Neuronal stem cell (in vitro differentiated cells): Measurements from ENCODE around the gene EFNA5.

Experiments
- DNase-seq: peaks from one replicate; pipeline ENCODE4 v3.0.0-alpha.2; 2013; ENCODE audit warnings: low spot score
- H2AFZ ChIP-seq: one replicate; pipeline ENCODE4 v1.6.1; 2013; ENCODE audit warnings: mild to moderate bottlenecking, low read length, inconsistent platforms
- H2AK5ac ChIP-seq: 2 replicates; pipeline ENCODE4 v1.6.1; 2013; ENCODE audit warnings: low read depth, mild to moderate bottlenecking, inconsistent platforms, low read length, moderate library complexity, mixed read lengths
- H2BK120ac ChIP-seq: 2 replicates; pipeline ENCODE4 v1.6.1; 2013; ENCODE audit warnings: low read depth, mild to moderate bottlenecking, inconsistent platforms, low read length, moderate library complexity, mixed read lengths
- H2BK12ac ChIP-seq: one replicate; pipeline ENCODE4 v1.6.1; 2013; ENCODE audit warnings: low read length, inconsistent platforms
- H2BK15ac ChIP-seq: 2 replicates; pipeline ENCODE4 v1.6.1; 2013; ENCODE audit warnings: mild to moderate bottlenecking, low read length, inconsistent platforms, mixed read lengths
- H2BK5ac ChIP-seq: one replicate; pipeline ENCODE4 v1.6.1; 2013; ENCODE audit warnings: inconsistent platforms, mild to moderate bottlenecking, low read length, moderate library complexity
- H3K14ac ChIP-seq: one replicate; pipeline ENCODE4 v1.6.1; 2013; ENCODE audit warnings: low read length, inconsistent platforms
- H3K18ac ChIP-seq: 2 replicates; pipeline ENCODE4 v1.6.1; 2013; ENCODE audit warnings: low read length, inconsistent platforms
- H3K23ac ChIP-seq: 2 replicates; pipeline ENCODE4 v1.6.1; 2013; ENCODE audit warnings: low read depth, mild to moderate bottlenecking, mixed read lengths, low read length, inconsistent platforms; ENCODE audit not compliant: poor library complexity
- H3K27ac ChIP-seq: replicated peaks from 3 replicates; pipeline ENCODE4 v1.5.1; 2013; ENCODE audit warnings: low read length, inconsistent platforms
- H3K27me3 ChIP-seq, 3 experiments: 2 replicates each; pipeline ENCODE4 v1.6.1; 2013; ENCODE audit warnings: low read length in 3 of 3, mild to moderate bottlenecking in 2 of 3, inconsistent platforms in 1 of 3, low read depth in 1 of 3, mixed read lengths in 1 of 3, moderate library complexity in 1 of 3; ENCODE audit not compliant: control insufficient read depth in 3 of 3, insufficient read depth in 3 of 3
- H3K36me3 ChIP-seq, 2 donors: replicated peaks in 1 of 2; 2 replicates each; pipeline ENCODE4 v1.6.1; 2013; ENCODE audit warnings: low read length in 2 of 2; ENCODE audit not compliant: control insufficient read depth in 2 of 2, insufficient read depth in 2 of 2
- H3K4ac ChIP-seq: 2 replicates; pipeline ENCODE4 v1.6.1; 2013; ENCODE audit warnings: inconsistent platforms, mild to moderate bottlenecking, low read length, moderate library complexity
- H3K4me1 ChIP-seq, 2 donors: 1 replicate in 1 of 2; 2 replicates in 1 of 2; pipeline ENCODE4 v1.6.1; 2013; ENCODE audit warnings: low read length in 2 of 2, low read depth in 1 of 2; ENCODE audit not compliant: control insufficient read depth in 2 of 2, insufficient read depth in 1 of 2
- H3K4me2 ChIP-seq: one replicate; pipeline ENCODE4 v1.6.1; 2013; ENCODE audit warnings: mild to moderate bottlenecking, low read length, inconsistent platforms; ENCODE audit not compliant: insufficient read depth, poor library complexity, severe bottlenecking
- H3K4me3 ChIP-seq, 2 donors: 2 replicates each; pipeline ENCODE4 v1.5.1; 2013; ENCODE audit warnings: low read length in 2 of 2, mild to moderate bottlenecking in 2 of 2, inconsistent platforms in 1 of 2, moderate library complexity in 1 of 2
- H3K79me1 ChIP-seq: one replicate; pipeline ENCODE4 v1.6.1; 2013; ENCODE audit warnings: low read depth, mild to moderate bottlenecking, inconsistent platforms, low read length, moderate library complexity
- H3K9ac ChIP-seq: one replicate; pipeline ENCODE4 v1.6.1; 2013; ENCODE audit warnings: mild to moderate bottlenecking, low read depth, low read length, inconsistent platforms; ENCODE audit not compliant: poor library complexity
- H3K9me3 ChIP-seq, 2 donors: replicated peaks in 1 of 2; 2 replicates each; pipeline versions ENCODE3 to v1.6.1; 2013; ENCODE audit warnings: low read length in 2 of 2, mild to moderate bottlenecking in 2 of 2, inconsistent platforms in 1 of 2, low read depth in 1 of 2, mixed read lengths in 1 of 2, moderate library complexity in 1 of 2; ENCODE audit not compliant: control insufficient read depth in 2 of 2, insufficient read depth in 1 of 2
- H4K8ac ChIP-seq: one replicate; pipeline ENCODE4 v1.6.1; 2013; ENCODE audit warnings: low read depth, mild to moderate bottlenecking, inconsistent platforms, low read length, moderate library complexity
- H4K91ac ChIP-seq: one replicate; pipeline ENCODE4 v1.6.1; 2013; ENCODE audit warnings: low read length, low read depth, mild to moderate bottlenecking, inconsistent platforms; ENCODE audit not compliant: poor library complexity
- WGBS, 2 donors: extraction: QIAGEN DNeasy Blood & Tissue Kit; methylation state at CpG; one replicate each; pipeline ENCODE4 v1.1.7; 2013; ENCODE audit warnings: missing lambda C conversion rate in 2 of 2, mixed read lengths in 1 of 2; ENCODE audit not compliant: insufficient read length in 2 of 2, insufficient replicate concordance in 1 of 2; ENCODE audit errors: extremely low coverage in 2 of 2; 5-methylcytosine and 5-hydroxymethylcytosine counted together

The EFNA5 gene

GRCh38 chr5:107646418-107646817 lies 24.3 kb downstream of the EFNA5 start:
- no peak overlapping the region for H3K4me3 ChIP-seq
- H3K4ac ChIP-seq, result no peak overlapping the region
- no peak overlapping the region for H3K27ac ChIP-seq
- H2AFZ ChIP-seq, result no peak overlapping the region
- H4K8ac ChIP-seq, result no peak overlapping the region
- no peak overlapping the region for H3K4me2 ChIP-seq
- no peak overlapping the region for H3K9ac ChIP-seq
- no peaks in the 10 kb centered on the region for H3K79me1 ChIP-seq
- no peak overlapping the region for H3K18ac ChIP-seq
- no peak overlapping the region for H4K91ac ChIP-seq
- no peaks in the 10 kb centered on the region for H3K27me3 ChIP-seq
- H2BK120ac ChIP-seq, result no peak overlapping the region
- no peak overlapping the region for H2AK5ac ChIP-seq
- no peak overlapping the region for H2BK15ac ChIP-seq
- peaks cover 4 to 9% of the 10 kb centered on the region in 2 donors for H3K4me1 ChIP-seq
- H3K36me3 ChIP-seq, result peaks cover 0 to 43% of the 10 kb centered on the region in 2 donors
- no peak overlapping the region for H2BK5ac ChIP-seq
- DNase-seq, result no peak
- no peak overlapping the region for H2BK12ac ChIP-seq
- no peak overlapping the region for H3K14ac ChIP-seq
- H3K23ac ChIP-seq, result no peak overlapping the region
- no peaks in the 10 kb centered on the region for H3K9me3 ChIP-seq

- Histone ChIP-seq H2AFZ (no peak overlapping the region), H3K36me3 (peaks cover 0 to 47% of the 10 kb centered on the region in 2 donors), H3K4me1 (peaks cover 3 to 11% of the 10 kb centered on the region in 2 donors), H2BK15ac (no peak overlapping the region), H4K8ac (no peak overlapping the region), H3K23ac (no peak overlapping the region), H3K9ac (no peak overlapping the region), H3K18ac (no peak overlapping the region), H3K27me3 (no peaks in the 10 kb centered on the region), H2BK12ac (no peak overlapping the region), H3K4me2 (no peak overlapping the region), H3K14ac (no peak overlapping the region), H4K91ac (no peak overlapping the region), H2BK5ac (no peak overlapping the region), H3K79me1 (no peaks in the 10 kb centered on the region), H3K4ac (no peak overlapping the region), H3K27ac (no peak overlapping the region), H2AK5ac (no peak overlapping the region), H2BK120ac (no peak overlapping the region), H3K4me3 (no peak overlapping the region), H3K9me3 (no peaks in the 10 kb centered on the region)
- no CpG with 5 or more reads among the region's 3 CpGs for WGBS, 2 donors
- DNase-seq, result no peak
These were observed 30.2 kb downstream of the EFNA5 start for GRCh38 chr5:107640568-107640967.

GRCh38 chr5:107639990-107640389 lies 30.7 kb downstream of the EFNA5 start:
- Histone ChIP-seq H3K23ac (no peak overlapping the region), H2AFZ (no peak overlapping the region), H3K79me1 (no peaks in the 10 kb centered on the region), H2BK5ac (no peak overlapping the region), H2BK12ac (no peak overlapping the region), H2BK15ac (no peak overlapping the region), H3K9me3 (no peaks in the 10 kb centered on the region), H3K4me3 (no peak overlapping the region), H3K4ac (no peak overlapping the region), H4K91ac (no peak overlapping the region), H2AK5ac (no peak overlapping the region), H3K27me3 (no peaks in the 10 kb centered on the region), H3K27ac (no peak overlapping the region), H3K4me1 (peaks cover 3 to 12% of the 10 kb centered on the region in 2 donors), H3K14ac (no peak overlapping the region), H3K18ac (no peak overlapping the region), H3K36me3 (peaks cover 0 to 45% of the 10 kb centered on the region in 2 donors), H3K9ac (no peak overlapping the region), H4K8ac (no peak overlapping the region), H3K4me2 (no peak overlapping the region), H2BK120ac (no peak overlapping the region)
- WGBS, 2 donors, result no CpG with 5 or more reads among the region's 3 CpGs
- DNase-seq, result no peak

- Histone ChIP-seq H4K91ac (no peak overlapping the region), H3K4me2 (no peak overlapping the region), H3K4me1 (peaks cover 17 to 18% of the 10 kb centered on the region in 2 donors), H3K23ac (no peak overlapping the region), H2AFZ (no peak overlapping the region), H3K4me3 (no peak overlapping the region), H3K36me3 (peaks cover 0 to 24% of the 10 kb centered on the region in 2 donors), H2BK15ac (no peak overlapping the region), H3K4ac (no peak overlapping the region), H2BK5ac (no peak overlapping the region), H3K9ac (no peak overlapping the region), H2BK120ac (no peak overlapping the region), H3K27me3 (no peaks in the 10 kb centered on the region), H3K79me1 (no peaks in the 10 kb centered on the region), H3K18ac (no peak overlapping the region), H3K14ac (no peak overlapping the region), H4K8ac (no peak overlapping the region), H2AK5ac (no peak overlapping the region), H3K9me3 (no peaks in the 10 kb centered on the region), H2BK12ac (no peak overlapping the region), H3K27ac (no peak overlapping the region)
- WGBS, 2 donors, result no CpG with 5 or more reads among the region's 3 CpGs
- DNase-seq, result no peak
These were observed 34.2 kb downstream of the EFNA5 start for GRCh38 chr5:107636555-107636954.
